GM18520 (cell line): Measurements from ENCODE around the gene GPD1L.
"Not testable (repeated sequence)": the region's sequence is repeated elsewhere in the genome, so short reads cannot be mapped to it uniquely, and the experiment has no call there.

Experiments
- ATAC-seq: cut with Tn5 transposase; IDR thresholded peaks from one replicate; pipeline ENCODE4 v1.9.1; 2021; ENCODE audit not compliant: unreplicated experiment

Gene GPD1L

DNA sequence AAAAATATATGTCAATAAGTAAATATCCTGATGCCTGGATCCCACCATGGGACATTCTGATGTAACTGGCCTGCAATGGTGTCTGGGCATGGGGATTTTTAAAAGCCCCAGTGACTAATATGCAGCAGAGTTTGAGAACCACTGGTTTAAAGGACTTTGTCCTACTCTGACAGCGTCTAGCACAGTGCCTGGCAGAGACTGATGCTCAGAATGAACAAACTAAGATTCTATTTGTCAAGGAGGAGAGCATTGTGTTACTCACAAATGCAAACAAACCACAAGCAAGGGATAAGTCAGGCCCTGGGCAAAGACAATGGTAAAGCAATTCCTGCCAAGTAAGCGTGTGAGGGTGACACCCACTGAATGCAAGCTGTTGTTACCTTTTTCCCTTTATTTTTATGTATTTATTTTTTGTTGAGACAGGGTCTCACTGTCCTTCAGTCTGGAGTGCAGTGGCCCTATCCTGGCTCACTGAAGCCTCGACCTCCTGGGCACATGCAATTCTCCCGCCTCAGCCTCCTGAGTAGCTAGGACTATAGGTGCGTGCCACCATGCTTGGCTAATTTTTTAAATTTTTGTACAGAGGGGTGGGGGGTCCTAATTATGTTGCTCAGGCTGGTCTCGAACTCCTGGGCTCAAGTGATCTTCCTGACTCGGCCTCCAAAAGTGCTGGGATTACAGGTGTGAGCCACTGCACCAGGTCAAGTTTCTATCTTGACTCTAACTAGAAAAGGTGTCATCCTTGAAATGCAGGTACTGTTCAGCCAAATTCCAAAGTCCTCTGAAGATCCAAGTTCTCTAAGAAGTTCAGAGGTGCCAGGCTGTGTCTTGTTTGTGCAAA is 909 bp upstream of the GPD1L start:
- no peak for ATAC-seq

DNA sequence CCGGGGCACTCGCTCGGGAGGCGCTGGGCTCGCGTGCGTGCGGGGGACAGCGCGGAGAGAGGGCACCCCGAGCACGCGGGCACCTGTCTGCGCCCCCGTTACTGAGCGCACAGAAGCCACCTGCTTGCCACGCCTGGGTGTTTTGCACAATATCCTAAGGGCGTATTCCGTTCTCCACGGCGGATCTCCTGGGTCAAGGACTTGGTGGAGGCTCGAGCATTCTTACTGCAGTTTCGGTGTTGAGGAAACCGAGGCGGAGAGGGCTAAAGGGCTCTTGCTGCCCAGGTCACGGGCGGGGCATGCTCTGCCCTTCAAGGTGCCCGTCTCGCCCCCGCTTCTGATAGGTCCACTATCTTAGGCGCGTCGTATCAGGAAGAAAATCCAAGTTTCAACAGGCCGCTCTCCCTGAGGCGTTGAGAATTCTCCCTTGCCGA is 526 bp downstream of the GPD1L start:
- ATAC-seq: no peak

DNA sequence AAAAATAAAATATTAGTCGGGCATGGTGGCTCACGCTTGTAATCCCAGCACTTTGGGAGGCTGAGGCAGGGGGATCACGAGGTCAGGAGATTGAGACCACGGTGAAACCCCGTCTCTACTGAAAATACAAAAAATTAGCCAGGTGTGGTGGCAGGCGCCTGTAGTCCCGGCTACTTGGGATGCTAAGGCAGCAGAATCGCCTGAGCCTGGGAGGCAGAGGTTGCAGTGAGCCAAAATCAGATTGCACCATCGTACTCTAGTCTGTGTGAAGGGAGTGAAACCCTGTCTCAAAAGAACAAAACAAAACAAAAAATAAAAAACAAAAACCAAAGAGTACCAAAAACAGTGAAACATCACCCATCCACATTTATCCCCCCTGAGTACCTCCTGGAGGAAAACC is 1.8 kb downstream of the GPD1L start:
- ATAC-seq: not testable (repeated sequence)

DNA sequence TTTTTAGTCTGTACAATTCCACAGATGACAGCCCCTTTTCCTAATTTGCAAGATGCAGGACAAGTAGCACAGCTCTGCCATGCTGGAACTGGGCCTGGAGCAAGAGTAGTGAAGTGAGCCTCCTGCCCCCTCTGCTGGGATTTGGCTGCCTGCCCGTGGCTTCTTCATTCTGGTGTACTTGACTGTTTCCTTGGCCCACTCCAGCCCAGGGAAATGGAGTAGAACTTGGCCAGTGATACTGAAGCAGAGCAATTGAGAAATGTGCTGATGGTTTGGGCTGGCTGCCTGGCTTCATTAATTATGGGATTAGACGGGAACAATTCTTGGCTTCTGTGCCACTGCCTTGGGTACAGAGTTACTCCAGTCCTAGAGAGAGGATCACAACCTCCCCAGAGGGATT is 2.8 kb downstream of the GPD1L start:
- no peak for ATAC-seq

DNA sequence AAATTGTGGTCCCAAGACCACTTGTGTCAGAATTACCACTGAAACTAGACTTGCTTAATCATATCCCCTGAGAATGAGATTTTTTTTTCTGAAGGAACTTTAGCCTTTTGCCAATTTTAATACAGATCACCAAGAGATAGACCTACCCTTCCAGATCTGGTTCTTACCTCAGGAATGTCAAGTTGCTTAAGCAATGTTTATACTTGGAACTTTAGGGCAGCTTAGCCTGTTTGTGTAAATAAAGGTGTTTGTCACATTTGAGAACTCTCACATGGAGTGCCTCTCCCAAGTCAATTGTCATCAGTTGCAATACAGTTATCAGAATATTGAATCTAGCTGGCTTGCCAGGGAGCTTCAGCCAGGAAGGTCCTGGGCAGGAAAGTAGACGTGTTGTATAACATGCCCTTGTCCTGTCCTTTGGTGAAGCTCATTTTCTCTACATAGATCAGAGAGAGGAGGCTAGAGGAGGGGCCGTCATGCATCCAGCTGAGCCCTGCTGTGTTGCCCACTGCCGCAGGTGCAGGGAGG is 3.9 kb downstream of the GPD1L start:
- no peak for ATAC-seq

DNA sequence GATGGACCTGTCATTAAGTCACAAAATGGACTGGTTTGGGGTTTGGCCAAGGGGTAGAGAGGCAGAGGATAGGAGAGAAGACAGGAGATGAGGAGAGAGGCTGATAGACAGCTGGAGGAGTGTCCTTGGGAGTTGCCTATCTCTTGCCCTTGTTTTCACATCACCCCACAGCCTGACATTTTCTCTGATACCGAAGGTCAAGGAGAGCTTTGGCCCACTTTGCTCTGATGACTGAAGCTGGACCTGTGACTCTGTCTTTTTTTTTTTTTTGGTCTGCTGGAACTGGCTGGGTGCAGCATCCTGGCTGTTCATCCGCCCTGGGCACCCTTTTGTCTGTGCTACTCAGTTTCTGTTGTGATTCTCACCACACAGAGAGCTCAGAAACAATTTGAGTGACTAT is 5.1 kb downstream of the GPD1L start:
- no peak for ATAC-seq

DNA sequence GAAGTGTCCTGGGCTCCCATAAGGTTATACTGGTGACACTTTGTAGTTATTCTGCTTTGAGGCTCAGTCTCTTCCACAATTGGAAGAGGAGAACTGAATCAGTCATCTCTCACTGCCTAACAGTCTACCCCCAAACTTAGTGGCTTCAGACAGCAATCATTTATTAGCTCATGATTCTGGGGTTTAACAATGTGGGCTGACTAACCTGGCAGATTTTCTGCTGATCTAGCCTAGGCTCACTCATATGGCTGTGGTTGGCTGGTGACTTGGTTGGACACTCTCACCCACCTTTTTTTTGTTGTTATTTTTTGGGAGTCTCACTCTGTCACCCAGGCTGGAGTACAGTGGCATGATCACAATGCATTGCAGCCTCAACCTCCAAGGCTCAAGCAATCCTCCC is 7.1 kb downstream of the GPD1L start:
- ATAC-seq: no peak

DNA sequence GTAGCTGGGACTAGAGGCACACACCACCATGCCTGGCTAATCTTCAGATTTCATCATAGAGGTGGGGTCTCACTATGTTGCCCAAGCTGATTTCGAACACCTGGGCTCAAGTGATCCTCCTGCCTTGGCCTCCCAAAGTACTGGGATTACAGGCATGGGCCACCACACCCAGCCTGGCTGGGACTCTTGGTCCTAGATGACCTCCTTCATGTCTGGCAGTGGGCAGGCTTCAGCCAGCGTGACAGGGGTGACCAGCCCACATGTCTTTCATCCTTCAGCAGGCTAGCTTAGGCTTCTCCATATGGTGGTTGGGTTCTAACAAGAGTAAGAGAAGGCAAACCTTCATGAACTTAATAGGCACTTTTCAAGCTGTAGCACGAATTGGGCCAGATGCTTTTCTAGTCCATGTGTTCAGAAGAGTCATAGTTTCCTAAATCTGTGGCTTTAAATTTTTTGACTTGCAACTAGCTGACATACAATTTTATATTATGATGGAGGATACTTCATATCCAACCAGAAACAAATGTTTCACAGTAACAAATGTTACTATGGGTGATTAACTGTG is 7.6 kb downstream of the GPD1L start:
- ATAC-seq: no peak

DNA sequence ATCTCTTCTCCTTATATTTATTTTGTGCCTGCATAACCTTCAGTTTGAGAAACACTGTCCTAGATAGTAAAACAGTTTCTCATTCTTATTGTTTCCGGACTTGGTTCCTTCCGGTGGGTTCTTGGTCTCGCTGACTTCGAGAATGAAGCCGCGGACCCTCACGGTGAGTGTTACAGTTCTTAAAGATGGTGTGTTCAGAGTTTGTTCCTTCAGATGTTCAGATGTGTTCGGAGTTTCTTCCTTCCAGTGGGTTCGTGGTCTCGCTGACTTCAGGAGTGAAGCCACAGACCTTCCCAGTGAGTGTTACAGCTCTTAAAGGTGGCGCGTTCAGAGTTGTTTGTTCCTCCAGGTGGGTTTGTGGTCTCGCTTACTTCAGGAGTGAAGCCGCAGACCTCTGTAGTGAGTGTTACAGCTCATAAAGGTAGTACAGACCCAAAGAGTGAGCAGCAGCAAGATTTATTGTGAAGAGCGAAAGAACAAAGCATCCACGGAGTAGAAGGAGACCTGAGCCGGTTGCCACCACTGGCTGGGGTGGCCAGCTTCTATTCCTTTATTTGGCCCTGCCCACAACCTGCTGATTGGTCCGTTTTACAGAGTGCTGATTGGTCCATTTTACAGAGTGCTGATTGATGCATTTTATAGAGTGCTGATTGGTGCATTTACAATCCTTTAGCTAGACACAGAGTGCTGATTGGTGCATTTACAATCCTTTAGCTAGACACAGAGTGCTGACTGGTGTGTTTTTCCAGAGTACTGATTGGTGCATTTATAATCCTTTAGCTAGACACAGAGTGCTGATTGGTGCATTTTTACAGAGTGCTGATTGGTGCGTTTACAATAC is 8.3 kb downstream of the GPD1L start:
- not testable (repeated sequence) for ATAC-seq

DNA sequence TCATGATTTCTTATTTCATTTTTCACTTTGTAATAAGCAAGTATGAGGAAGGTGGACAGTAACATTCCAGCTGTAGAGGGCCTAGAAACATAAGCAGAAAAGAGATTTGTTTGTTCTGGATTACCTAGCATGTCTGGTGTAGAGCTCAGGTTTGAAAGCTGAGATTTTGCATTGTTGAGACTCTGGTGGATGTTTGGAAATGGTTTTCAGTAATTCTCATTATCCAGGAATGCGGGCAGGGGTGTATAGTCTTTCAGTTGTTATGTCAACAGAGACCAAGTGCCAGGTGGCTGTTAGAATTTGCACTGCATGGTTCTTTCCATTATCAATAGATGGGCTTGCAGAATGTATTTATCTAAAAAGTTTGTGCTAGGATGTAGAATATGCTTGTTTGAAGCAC is 10.9 kb downstream of the GPD1L start:
- ATAC-seq: no peak

DNA sequence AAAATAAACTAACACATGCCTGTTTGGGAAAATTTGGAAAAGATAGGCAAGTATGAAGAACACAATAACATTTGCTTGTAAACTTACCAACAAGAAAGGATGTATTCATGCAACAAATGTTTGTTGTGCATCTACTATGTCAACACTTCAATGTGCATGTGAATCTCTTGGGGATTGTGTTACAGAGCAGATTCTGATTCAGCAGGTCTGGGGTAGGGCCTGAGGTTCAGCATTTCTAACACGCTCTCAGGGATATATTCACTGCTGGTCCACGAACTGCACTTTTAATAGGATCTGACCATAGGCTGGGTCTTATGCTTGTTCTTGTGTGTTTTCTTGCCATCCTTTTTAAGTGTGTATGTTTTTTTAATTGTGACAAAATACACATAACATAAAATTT is 11.8 kb downstream of the GPD1L start:
- ATAC-seq: no peak

DNA sequence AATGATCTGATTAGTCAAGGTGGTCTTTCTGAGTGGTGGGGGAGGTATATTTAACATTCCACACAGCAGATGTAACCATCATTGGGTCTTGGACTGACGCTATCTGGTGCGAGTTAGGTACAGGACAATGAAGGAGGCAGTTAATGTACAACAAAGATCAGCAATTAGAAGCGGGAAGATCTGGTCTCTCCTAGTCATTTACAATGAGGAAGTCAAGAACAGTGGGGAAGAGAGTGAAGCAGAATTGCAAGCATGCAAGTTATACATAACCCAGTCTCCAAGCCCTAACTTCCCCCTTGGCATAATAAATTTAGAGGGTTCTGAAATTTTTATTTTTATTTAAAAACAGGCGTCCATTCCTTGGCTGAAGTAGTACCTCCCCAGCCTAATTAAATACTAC is 14.1 kb downstream of the GPD1L start:
- no peak for ATAC-seq

DNA sequence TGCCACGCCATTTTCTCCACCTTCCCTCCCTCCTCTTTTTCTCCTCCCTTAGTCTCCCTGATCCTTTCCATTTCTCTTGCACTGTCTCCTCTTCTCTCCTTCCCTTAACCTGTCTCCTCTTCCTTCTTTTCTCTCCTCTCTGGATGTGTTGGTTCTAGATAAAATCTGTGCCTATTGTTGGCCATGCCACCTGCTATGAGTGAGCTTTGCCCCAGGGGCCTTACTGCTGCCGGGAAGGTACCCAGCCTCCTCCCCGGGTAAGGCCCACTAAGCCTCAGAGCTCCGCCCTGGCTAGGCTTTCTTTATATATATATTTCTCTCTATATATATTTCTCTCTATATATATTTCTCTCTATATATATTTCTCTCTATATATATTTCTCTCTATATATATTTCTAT is 14.7 kb downstream of the GPD1L start:
- no peak for ATAC-seq

DNA sequence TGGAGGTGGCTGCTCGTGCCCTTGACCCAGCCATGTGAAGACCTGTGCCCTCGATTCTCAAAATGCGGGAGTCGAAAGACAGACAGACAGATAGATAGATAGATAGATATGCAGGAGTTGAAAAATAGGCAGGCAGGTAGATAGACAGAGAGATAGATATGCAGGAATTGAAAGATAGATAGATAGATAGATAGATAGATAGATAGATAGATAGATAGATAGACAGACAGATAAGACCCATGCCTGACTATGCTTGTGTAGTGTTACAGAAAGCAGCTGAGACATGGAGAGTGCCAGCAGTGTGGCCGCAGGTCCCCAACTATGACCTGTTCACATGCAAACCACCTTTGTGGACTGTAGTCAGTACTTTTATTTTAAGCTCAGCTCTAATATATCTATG is 17.2 kb downstream of the GPD1L start:
- ATAC-seq: no peak

DNA sequence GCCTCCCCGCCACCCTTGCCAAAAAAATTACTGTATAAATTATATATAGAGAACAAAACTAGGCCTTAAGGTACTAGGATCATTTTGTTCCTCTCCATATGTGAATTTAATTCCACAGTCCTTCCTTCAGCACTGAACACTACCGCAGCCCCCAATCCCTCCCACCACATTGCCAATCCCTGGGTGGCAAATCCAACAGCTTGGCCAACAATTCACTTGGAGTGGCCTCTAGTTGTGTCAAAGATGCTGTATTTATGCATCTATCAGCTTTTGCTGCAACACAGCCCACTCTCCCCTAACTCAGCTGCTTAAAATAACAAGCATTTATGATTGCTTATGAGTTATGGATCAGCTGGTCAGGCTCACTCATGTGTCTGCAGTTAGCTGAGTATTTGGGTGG is 18.6 kb downstream of the GPD1L start:
- no peak for ATAC-seq

DNA sequence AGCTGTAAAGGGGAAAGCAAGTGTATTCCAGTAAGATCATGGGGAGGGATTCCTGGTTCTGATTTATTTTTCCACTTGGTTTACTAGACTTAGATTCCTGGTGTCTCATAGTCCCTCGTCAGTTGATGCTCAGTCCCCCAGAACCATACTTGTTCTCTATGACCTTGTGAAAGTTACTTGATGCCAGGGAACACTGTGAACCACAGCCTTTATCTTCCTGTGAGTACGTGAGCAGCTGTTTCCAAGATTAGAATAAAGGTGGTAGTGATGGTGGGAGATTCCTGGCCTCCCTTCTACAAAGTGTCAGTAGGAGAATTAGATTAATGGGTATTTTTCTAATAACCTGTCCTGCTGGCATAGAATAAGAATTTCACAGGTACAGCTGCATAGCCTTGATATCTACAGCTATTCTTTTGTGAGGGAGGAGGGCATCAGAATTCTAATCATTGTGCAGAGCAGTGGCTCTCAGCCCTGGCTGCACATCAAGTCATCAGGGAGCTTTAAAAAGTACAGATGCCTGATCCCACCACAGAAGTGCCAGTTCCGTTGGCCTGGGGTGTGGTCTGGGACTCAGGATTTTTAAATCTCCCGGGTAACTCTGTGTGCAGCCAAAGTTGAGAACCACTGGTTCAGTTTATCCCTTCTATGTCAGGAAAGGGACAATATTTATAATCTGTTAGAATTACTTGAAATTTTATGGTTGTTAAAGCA is 20.0 kb downstream of the GPD1L start:
- no peak for ATAC-seq

DNA sequence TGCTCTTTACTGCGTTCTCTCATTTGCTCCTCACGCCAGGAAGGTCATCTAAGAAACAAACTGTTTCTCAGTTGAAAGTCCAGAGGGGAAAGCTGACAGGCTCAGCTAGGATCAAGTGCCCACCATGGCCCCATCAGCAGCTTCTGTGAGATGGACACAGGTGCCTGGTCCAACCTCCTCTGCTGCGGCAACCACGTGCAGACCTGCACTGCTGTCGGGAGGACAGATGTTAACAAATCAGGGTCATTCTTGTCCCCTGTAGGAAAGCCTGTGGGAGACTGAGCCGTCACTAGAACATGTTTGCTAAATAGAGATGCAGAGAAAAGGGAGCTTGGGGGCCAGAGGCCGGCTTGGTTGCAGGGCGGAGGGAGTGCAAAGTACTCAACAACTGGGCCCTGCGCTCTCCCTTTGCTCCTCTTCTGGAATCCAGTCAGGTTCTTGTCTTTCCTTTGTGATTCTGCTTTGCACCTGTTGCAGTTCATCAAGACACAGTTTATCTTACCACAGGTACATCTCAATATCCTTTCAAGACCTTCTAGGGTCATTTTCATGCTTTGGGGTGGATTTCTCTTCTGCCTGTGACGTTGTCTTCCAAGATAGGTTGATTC is 20.9 kb downstream of the GPD1L start:
- ATAC-seq: no peak

DNA sequence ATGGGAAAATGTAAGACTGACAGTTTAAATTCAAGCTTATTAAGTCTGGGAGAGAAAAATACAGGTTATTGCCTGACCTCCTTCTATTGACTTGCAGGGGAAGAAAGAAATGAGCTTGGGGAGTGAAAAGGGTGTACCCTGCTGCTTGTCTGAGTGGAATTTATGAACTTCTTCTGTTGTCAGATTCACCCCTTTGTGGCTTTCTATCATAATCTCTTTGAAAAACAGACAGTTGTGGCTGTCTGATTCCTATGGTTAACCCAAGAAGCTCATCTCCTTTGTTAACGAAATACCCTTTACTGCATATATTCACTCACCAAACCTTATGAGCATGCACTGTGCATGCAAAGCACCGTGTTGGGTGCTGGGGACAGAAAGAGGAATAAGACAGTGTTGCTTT is 22.5 kb downstream of the GPD1L start:
- ATAC-seq: no peak

DNA sequence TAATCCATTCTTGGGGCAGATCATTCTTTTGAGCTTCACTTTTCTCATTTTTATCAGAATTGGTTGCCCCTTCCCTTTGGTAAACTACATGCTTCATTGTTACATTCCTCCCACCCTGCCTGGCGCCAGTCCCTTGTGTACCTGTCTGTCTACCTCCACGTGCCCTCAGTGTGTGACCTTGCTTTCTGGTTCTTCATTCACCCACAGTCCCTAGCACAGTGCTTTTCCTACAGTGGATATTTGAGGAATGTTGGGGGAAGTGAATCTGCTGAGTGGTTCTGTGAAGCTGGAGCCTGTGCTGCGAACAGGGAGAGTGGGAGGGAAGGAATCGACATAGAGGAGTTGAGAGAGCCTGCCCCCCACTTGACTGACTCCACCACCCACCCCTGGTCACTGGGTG is 23.4 kb downstream of the GPD1L start:
- no peak for ATAC-seq

DNA sequence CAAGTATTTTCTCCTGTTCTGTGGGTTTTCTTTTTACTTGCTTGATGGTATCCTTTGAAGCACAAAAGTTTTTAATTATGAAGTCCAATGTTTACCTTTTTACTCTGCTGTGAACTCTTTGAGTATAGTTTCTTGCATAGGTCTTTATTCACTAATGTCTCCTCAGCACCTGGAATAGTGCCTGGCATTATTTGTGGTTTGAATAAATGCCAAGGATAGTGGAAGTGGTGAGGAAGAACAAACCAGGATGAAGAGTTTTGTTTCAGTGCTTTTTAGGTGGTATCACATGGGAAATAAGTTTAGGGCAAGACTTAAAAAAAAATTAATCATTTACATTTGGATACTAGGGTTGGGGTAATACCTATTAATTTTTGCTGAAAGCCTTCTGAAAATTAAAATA is 25.7 kb downstream of the GPD1L start:
- ATAC-seq: no peak

DNA sequence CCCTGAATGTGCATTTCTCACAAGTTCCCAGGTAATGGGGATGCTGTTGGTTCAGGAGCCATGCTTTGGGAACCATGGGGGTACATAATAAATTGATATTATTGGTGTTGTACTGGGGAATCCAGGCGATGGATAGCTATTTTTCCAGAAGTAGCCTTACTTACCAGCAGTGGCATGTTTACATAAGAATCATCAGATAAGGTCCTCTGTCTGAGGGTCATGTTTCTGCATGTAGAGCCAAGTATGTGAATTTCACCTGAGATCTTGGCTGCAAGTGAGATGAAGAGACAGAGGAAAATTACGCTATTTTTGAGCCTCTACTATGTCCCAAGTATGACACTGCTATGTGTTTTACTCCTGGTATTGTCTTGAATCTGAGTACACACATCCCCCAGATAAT is 26.3 kb downstream of the GPD1L start:
- no peak for ATAC-seq
